SU-DHL-6 (cell line): ENCODE measurements around the gene IFNL3.
"Not testable (repeated sequence)": the region's sequence is repeated elsewhere in the genome, so short reads cannot be mapped to it uniquely, and the experiment has no call there.

ENCODE experiments used
- H2AFZ ChIP-seq: fragments of 200-600 bp; sonication (generic); 2 replicates; pipeline ENCODE4 v1.6.1; 2014; ENCODE audit warnings: low read depth, mild to moderate bottlenecking, moderate library complexity, mixed read lengths, antibody characterized with exemption, low read length; ENCODE audit not compliant: severe bottlenecking
- H3F3A ChIP-seq: fragments of 200-600 bp; shearing (Covaris generic); 2 replicates; pipeline ENCODE4 v1.6.0; 2016; ENCODE audit warnings: antibody characterized with exemption, mild to moderate bottlenecking; ENCODE audit not compliant: insufficient read depth
- H3K27ac ChIP-seq: fragments of 200-600 bp; sonication (generic); 2 replicates; pipeline ENCODE4 v1.5.1; 2016; ENCODE audit warnings: low read depth, mild to moderate bottlenecking, low read length, moderate library complexity, mixed read lengths
- H3K27me3 ChIP-seq: fragments of 200-600 bp; sonication (generic), shearing (Covaris generic); 2 replicates; pipeline ENCODE4 v1.6.0; 2014; ENCODE audit warnings: mild to moderate bottlenecking, low read length
- H3K36me3 ChIP-seq: fragments of 200-600 bp; sonication (generic); 2 replicates; pipeline ENCODE4 v1.6.1; 2014; ENCODE audit warnings: mild to moderate bottlenecking, low read length, mixed read lengths
- H3K4me2 ChIP-seq: fragments of 300-600, 200-600 bp; shearing (Covaris generic), sonication (generic); 2 replicates; pipeline ENCODE4 v1.6.0; 2014; ENCODE audit warnings: low read length, low read depth, mild to moderate bottlenecking; ENCODE audit not compliant: poor library complexity, severe bottlenecking
- H3K4me3 ChIP-seq: fragments of 200-600 bp; sonication (generic); 2 replicates; pipeline ENCODE4 v1.5.1; 2014; ENCODE audit warnings: antibody characterized with exemption, low read length, mild to moderate bottlenecking, mixed read lengths; ENCODE audit not compliant: insufficient read depth, poor library complexity, severe bottlenecking
- H3K79me2 ChIP-seq: fragments of 200-600 bp; sonication (generic); 2 replicates; pipeline ENCODE4 v1.6.1; 2014; ENCODE audit warnings: mild to moderate bottlenecking, low read length, moderate library complexity; ENCODE audit not compliant: insufficient read depth
- H3K9ac ChIP-seq: fragments of 200-600 bp; sonication (generic); 2 replicates; pipeline ENCODE4 v1.7.0; 2014; ENCODE audit warnings: mild to moderate bottlenecking, low read length
- H3K9me2 ChIP-seq: fragments of 200-600 bp; sonication (generic); replicated peaks from 2 replicates; pipeline ENCODE4 v1.6.1; 2014; ENCODE audit warnings: low read length; ENCODE audit not compliant: insufficient read depth
- H3K9me3 ChIP-seq: fragments of 200-600 bp; sonication (generic); 2 replicates; pipeline ENCODE4 v1.6.1; 2014; ENCODE audit warnings: low read length, mixed read lengths; ENCODE audit not compliant: insufficient read depth
- H4K20me1 ChIP-seq: fragments of 200-600 bp; sonication (generic); 2 replicates; pipeline ENCODE4 v1.6.1; 2014; ENCODE audit warnings: low read depth, mild to moderate bottlenecking, antibody characterized with exemption, low read length, moderate library complexity, mixed read lengths
- EZH2phosphoT487 ChIP-seq: fragments of 200-600 bp; sonication (generic), shearing (Covaris generic); conservative IDR thresholded peaks from 2 replicates; pipeline ENCODE4 v1.6.1; 2018; ENCODE audit warnings: mild to moderate bottlenecking, antibody characterized with exemption, low read length, moderate library complexity, mixed read lengths
- TF ChIP-seq, protein P1 (sequence below): fragments of 200-600 bp; sonication (generic); IDR thresholded peaks from one replicate; pipeline ENCODE4 v1.5.1; 2017; ENCODE audit warnings: antibody characterized with exemption, mild to moderate bottlenecking, low read length, moderate library complexity; ENCODE audit not compliant: insufficient read depth, poor library complexity, severe bottlenecking

Gene IFNL3

GRCh38 chr19:39270036-39270871, 25.4 kb upstream of the IFNL3 start:
- Histone ChIP-seq H3K9me2 (no peaks in the 10 kb centered on the region), H2AFZ (no peak overlapping the region), H3K9ac (no peak overlapping the region), H3K4me2 (no peak overlapping the region), H3K27me3 (no peaks in the 10 kb centered on the region), H4K20me1 (no peaks in the 10 kb centered on the region), H3K4me3 (no peak overlapping the region), H3K9me3 (no peaks in the 10 kb centered on the region), H3K36me3 (no peaks in the 10 kb centered on the region), H3K27ac (no peak overlapping the region), H3F3A (no peaks in the 10 kb centered on the region), H3K79me2 (no peaks in the 10 kb centered on the region)
- no peak for TF ChIP-seq EZH2phosphoT487
- TF ChIP-seq, protein P1, sequence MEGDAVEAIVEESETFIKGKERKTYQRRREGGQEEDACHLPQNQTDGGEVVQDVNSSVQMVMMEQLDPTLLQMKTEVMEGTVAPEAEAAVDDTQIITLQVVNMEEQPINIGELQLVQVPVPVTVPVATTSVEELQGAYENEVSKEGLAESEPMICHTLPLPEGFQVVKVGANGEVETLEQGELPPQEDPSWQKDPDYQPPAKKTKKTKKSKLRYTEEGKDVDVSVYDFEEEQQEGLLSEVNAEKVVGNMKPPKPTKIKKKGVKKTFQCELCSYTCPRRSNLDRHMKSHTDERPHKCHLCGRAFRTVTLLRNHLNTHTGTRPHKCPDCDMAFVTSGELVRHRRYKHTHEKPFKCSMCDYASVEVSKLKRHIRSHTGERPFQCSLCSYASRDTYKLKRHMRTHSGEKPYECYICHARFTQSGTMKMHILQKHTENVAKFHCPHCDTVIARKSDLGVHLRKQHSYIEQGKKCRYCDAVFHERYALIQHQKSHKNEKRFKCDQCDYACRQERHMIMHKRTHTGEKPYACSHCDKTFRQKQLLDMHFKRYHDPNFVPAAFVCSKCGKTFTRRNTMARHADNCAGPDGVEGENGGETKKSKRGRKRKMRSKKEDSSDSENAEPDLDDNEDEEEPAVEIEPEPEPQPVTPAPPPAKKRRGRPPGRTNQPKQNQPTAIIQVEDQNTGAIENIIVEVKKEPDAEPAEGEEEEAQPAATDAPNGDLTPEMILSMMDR: no peak

DNA sequence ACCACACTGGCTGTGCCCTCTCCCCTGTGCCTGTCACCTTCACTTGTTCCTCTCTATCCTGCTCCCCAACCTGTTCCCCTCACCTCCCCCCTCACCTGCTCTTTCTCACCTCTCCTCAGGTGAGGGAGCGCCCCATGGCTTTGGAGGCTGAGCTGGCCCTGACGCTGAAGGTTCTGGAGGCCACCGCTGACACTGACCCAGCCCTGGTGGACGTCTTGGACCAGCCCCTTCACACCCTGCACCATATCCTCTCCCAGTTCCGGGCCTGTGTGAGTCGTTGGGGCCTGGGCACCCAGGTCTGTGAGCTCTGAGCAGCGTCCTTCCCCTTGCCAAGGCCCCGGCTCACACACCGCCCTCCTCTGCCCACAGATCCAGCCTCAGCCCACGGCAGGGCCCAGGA, 24.6 kb upstream of the IFNL3 start:
- not testable (repeated sequence) for H3K4me3 ChIP-seq, H3K4me2 ChIP-seq, H4K20me1 ChIP-seq, H3K9me2 ChIP-seq, H3F3A ChIP-seq, H3K27ac ChIP-seq, H3K9ac ChIP-seq, H3K36me3 ChIP-seq, H3K9me3 ChIP-seq, H3K79me2 ChIP-seq, H3K27me3 ChIP-seq, H2AFZ ChIP-seq

DNA sequence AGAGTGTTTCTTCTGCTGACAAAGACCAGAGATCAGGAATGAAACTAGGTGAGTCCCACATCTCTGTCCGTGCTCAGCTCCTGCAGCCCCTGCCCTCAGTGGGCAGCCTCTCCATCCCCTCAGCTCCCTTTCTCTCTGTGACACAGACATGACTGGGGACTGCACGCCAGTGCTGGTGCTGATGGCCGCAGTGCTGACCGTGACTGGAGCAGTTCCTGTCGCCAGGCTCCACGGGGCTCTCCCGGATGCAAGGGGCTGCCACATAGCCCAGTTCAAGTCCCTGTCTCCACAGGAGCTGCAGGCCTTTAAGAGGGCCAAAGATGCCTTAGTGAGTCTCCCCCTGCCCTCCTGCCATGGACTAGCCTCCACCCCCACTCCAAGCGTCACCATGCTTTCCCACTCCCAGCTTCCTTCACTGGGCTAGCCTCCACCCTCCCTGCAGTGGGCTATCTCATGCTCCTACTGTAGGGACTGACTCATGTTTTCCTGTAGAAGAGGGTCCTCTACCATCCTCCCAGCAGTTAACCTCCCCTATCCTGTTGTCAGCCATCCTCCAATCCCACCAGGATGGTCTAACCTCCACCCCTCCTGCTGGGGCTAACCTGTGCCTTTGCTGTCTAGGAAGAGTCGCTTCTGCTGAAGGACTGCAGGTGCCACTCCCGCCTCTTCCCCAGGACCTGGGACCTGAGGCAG, 23.9 kb upstream of the IFNL3 start:
- not testable (repeated sequence) for H4K20me1 ChIP-seq, H3K4me3 ChIP-seq, H3K9me2 ChIP-seq, H2AFZ ChIP-seq, H3K9me3 ChIP-seq, H3K36me3 ChIP-seq, H3K79me2 ChIP-seq, H3K9ac ChIP-seq, H3K4me2 ChIP-seq, H3F3A ChIP-seq, H3K27me3 ChIP-seq, H3K27ac ChIP-seq

DNA sequence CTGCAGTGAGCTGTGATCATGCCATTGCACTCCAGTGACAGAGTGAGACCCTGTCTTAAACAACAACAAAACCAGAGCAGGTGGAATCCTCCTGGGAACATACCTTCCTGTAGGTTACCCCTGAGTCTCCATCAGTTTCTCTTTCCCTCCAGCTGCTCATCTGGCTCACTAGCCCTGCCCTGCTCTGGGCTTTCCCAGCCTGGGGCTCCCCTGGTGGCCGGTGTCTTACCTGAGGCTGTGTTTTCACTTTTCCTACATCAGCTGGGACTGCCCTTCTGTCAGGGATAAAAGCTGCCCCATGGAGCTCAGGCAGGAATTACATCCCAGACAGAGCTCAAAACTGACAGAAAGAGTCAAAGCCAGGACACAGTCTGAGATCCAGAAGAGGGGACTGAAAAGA, 23.3 kb upstream of the IFNL3 start, which contains the start of gene IFNL2:
IFNL2 (plus strand) TSS at position 312 of the 400 bp plus-strand sequence. CDS start 173 bp downstream, outside the sequence.
- not testable (repeated sequence) for H3K9ac ChIP-seq, H3K9me2 ChIP-seq, H3K4me2 ChIP-seq, H3K27ac ChIP-seq, H3K79me2 ChIP-seq, H3K27me3 ChIP-seq, H3K9me3 ChIP-seq, H2AFZ ChIP-seq, H4K20me1 ChIP-seq, H3K36me3 ChIP-seq, H3F3A ChIP-seq, H3K4me3 ChIP-seq
